Measurements from ENCODE around the gene C2orf49.

The C2orf49 gene

GRCh38 chr2:105384216-105384615, 46.9 kb downstream of the C2orf49 start:
- no peak for DNase-seq

- DNase-seq, result no peak
Observed at GRCh38 chr2:105384861-105385260, 47.5 kb downstream of the C2orf49 start.

- DNase-seq, result no peak
Observed at GRCh38 chr2:105385731-105386540, 48.6 kb downstream of the C2orf49 start.

GRCh38 chr2:105387225-105387624, 49.9 kb downstream of the C2orf49 start:
- no peak for DNase-seq

GRCh38 chr2:105388971-105389381, 51.6 kb downstream of the C2orf49 start:
- DNase-seq, result no peak

- DNase-seq, result no peak
Observed at GRCh38 chr2:105390454-105390853, 53.1 kb downstream of the C2orf49 start.

- no peak for DNase-seq
Observed at GRCh38 chr2:105391058-105391627, 53.8 kb downstream of the C2orf49 start.

GRCh38 chr2:105391763-105392662, 54.7 kb downstream of the C2orf49 start:
- no peak for DNase-seq

- no peak for DNase-seq
Observed at GRCh38 chr2:105393373-105394055, 56.2 kb downstream of the C2orf49 start.

- DNase-seq, result no peak
Observed at GRCh38 chr2:105394951-105395611, 57.7 kb downstream of the C2orf49 start.

GRCh38 chr2:105395691-105396090, 58.4 kb downstream of the C2orf49 start:
- no peak for DNase-seq

- no peak for DNase-seq
Observed at GRCh38 chr2:105396254-105397024, 59.1 kb downstream of the C2orf49 start.

GRCh38 chr2:105397025-105397722, 59.8 kb downstream of the C2orf49 start:
- DNase-seq, result no peak

GRCh38 chr2:105397953-105398335, 60.6 kb downstream of the C2orf49 start:
- DNase-seq, result no peak

- no peak for DNase-seq
Observed at GRCh38 chr2:105398336-105399206, 61.2 kb downstream of the C2orf49 start, which contains the start of gene FHL2. Gene FHL2, minus strand, starts transcription at chr2:105399051. Its CDS starts 12,535 bp downstream, at chr2:105386516.

Measured in NCI-H187 (cell line).